Measurements from ENCODE around the gene IRF6.

The IRF6 gene

DNA sequence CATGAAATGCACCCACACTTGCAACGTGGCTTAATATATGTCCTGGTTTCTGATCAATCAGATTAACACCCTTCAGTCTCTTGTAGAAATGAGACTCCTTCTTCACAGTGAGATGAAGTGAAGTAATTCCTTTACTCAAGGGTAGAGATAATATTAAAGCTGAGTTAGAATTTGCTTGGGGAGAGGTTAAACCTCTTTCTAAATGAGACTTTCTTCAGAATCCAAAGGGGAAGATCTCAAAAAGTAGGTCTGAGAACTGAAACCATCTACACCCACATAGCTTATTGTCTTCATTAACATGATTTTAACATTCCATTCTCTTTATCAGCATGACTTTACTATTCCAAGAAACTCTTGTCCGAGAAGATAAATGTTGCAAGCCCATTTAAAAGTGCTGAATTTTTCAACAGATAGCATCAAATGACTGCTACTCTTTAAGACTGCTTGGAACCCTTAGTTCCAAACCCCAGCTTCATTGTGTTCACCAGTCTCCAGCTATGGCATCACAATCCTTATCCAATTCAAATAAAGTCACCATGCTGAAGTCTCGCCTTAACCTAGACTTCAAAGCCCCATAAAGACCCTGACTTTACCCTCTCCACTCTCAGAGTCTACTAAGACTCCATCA, 69.3 kb downstream of the IRF6 start:
- DNase-seq (ENCODE audit: low read depth in 2 of 2, low spot score in 1 of 2): no peak
